Stomach (tissue), 9 donors: ENCODE results near the gene ATP5ME. TPM values are rescaled to one million over a fixed set of nuclear protein-coding genes. Genes with fewer than 3 reads are reported as not detected.

Source experiments
- DNase-seq, 2 donors: peaks; one replicate each; pipeline versions ENCODE4 v3.0.0 to v3.0.0-alpha.2; 2013 to 2019
- H3K27ac ChIP-seq, 5 donors: fragments of 200-600 bp in 4 of 5; sonication (generic) in 4 of 5; one replicate each; pipeline ENCODE4 v1.5.1; 2013 to 2019; ENCODE audit warnings: mild to moderate bottlenecking in 1 of 5, moderate library complexity in 1 of 5
- H3K27me3 ChIP-seq, 3 donors: fragments of 200-600 bp; sonication (generic); one replicate each; pipeline ENCODE4 v1.5.1; 2017 to 2019; ENCODE audit warnings: mixed run types in 1 of 3
- H3K36me3 ChIP-seq, 4 donors: fragments of 200-600 bp; sonication (generic); 1 replicate in 3 of 4; 2 replicates in 1 of 4; pipeline ENCODE4 v1.5.1; 2016 to 2019
- H3K4me1 ChIP-seq, 4 donors: fragments of 200-600 bp; sonication (generic); one replicate each; pipeline ENCODE4 v1.5.1; 2016 to 2019
- H3K4me3 ChIP-seq, 4 donors: fragments of 200-600 bp; sonication (generic) in 3 of 4; one replicate each; pipeline ENCODE4 v1.5.1; 2016 to 2019; ENCODE audit warnings: mild to moderate bottlenecking in 1 of 4
- H3K9me3 ChIP-seq, 4 donors: fragments of 200-600 bp; sonication (generic); one replicate each; pipeline ENCODE4 v1.5.1; 2016 to 2019
- CTCF ChIP-seq, 7 experiments: fragments of 450-650 bp in 4 of 7; fragments of 200-600 bp in 3 of 7; sonication (generic) in 3 of 7; IDR thresholded peaks; one replicate each; pipeline ENCODE4 v1.5.1; 2016 to 2019; ENCODE audit warnings: antibody characterized with exemption in 7 of 7, control low read depth in 2 of 7, mild to moderate bottlenecking in 1 of 7
- EP300 ChIP-seq: sonication (generic); formaldehyde crosslinking; IDR thresholded peaks from one replicate; pipeline ENCODE4 v1.6.1; 2017; ENCODE audit warnings: antibody characterized with exemption
- POLR2A ChIP-seq, 4 donors: fragments of 450-650 bp; IDR thresholded peaks; one replicate each; pipeline ENCODE4 v1.6.1; 2016; ENCODE audit warnings: antibody characterized with exemption in 4 of 4, control low read depth in 2 of 4, mild to moderate bottlenecking in 1 of 4, moderate library complexity in 1 of 4
- POLR2AphosphoS5 ChIP-seq, 3 donors: sonication (generic); formaldehyde crosslinking; IDR thresholded peaks; one replicate each; pipeline ENCODE4 v1.6.1; 2016; ENCODE audit warnings: antibody characterized with exemption in 3 of 3
- WGBS, 5 donors: extraction: QIAGEN DNeasy Blood & Tissue Kit in 3 of 5; methylation state at CpG; one replicate each; pipeline versions ENCODE4 v1.1.5 to v1.1.7; 2013 to 2018; 5-methylcytosine and 5-hydroxymethylcytosine counted together
- intact Hi-C: fragments of 100-400 bp; cut with DNase I; formaldehyde crosslinking; loops from one replicate; pipeline ENCODE4 v1.15.1; 2023; ENCODE audit warnings: low total_unique reads
- polyA plus RNA-seq, 3 donors: library from polyadenylated mRNA; stranded (reverse); fragments of 200-250 nt; gene quantifications; one replicate each; pipeline ENCODE4 v1.2.3, GENCODE V29; 2013
- total RNA-seq, 5 donors: library from RNA; depleted of rRNA; stranded (reverse); fragments of >200 nt; gene quantifications; one replicate each; pipeline versions ENCODE4 v1.1.0 to v1.2.3, GENCODE V29; 2014 to 2016
- donor health status: healthy with polysubstance abuse.
- donor health status: Bipolar disorder and iron deficiency.
- donor health status: healthy.

The ATP5ME gene
- total and polyA plus RNA-seq, 8 donors = 8.0 to 876 (median 471) TPM

GRCh38 chr4:680091-680490 lies 6.0 kb upstream of the ATP5ME start:
- H3K4me3 ChIP-seq = peak overlapping the region in 1 of 4 donors; percentile 74
- DNase-seq = no peak
- H3K4me1 ChIP-seq = peaks cover 18 to 74% (median 65%) of the 10 kb centered on the region in 4 donors
- no peaks in the 10 kb centered on the region for H3K9me3 ChIP-seq
- intact Hi-C loops = no loop called here
- TF ChIP-seq POLR2A (IDR thresholded peaks at IDR 0.05) (no peak), EP300 (no peak), CTCF (IDR thresholded peaks at IDR 0.05) (no peak), POLR2AphosphoS5 (IDR thresholded peaks at IDR 0.05) (no peak)
- peak overlapping the region in 1 of 5 donors; percentile 70 for H3K27ac ChIP-seq
- H3K36me3 ChIP-seq = no peaks in the 10 kb centered on the region
- WGBS, 5 donors = 67 to 78% (median 73%) methylated on average over 7 to 9 of the region's 9 CpGs
- peaks cover 0 to 36% (median 0%) of the 10 kb centered on the region in 3 donors for H3K27me3 ChIP-seq

GRCh38 chr4:679629-680028 lies 5.6 kb upstream of the ATP5ME start:
- peaks cover 21 to 77% (median 69%) of the 10 kb centered on the region in 4 donors for H3K4me1 ChIP-seq
- intact Hi-C loops = no loop called here
- TF ChIP-seq POLR2AphosphoS5 (IDR thresholded peaks at IDR 0.05) (no peak), POLR2A (IDR thresholded peaks at IDR 0.05) (no peak), CTCF (IDR thresholded peaks at IDR 0.05) (no peak), EP300 (no peak)

GRCh38 chr4:679104-679481 lies 5.0 kb upstream of the ATP5ME start:
- WGBS, 5 donors = 50 to 83% (median 81%) methylated on average over 1 to 13 of the region's 13 CpGs
- no peaks in the 10 kb centered on the region for H3K9me3 ChIP-seq
- peaks cover 0 to 36% (median 0%) of the 10 kb centered on the region in 3 donors for H3K27me3 ChIP-seq
- no peak overlapping the region for H3K27ac ChIP-seq
- DNase-seq = no peak
- H3K36me3 ChIP-seq = no peaks in the 10 kb centered on the region
- intact Hi-C loops = no loop called here
- no peak overlapping the region for H3K4me3 ChIP-seq
- peaks cover 21 to 75% (median 70%) of the 10 kb centered on the region in 4 donors for H3K4me1 ChIP-seq
- TF ChIP-seq EP300 (no peak), POLR2A (IDR thresholded peaks at IDR 0.05) (no peak), CTCF (IDR thresholded peaks at IDR 0.05) (no peak), POLR2AphosphoS5 (IDR thresholded peaks at IDR 0.05) (no peak)

More at GRCh38 chr4:679629-680028, 5.6 kb upstream of the ATP5ME start:
- Histone ChIP-seq H3K27ac (no peak overlapping the region), H3K4me3 (no peak overlapping the region), H3K9me3 (no peaks in the 10 kb centered on the region), H3K36me3 (no peaks in the 10 kb centered on the region), H3K27me3 (peaks cover 0 to 36% (median 0%) of the 10 kb centered on the region in 3 donors)
- 72 to 82% (median 81%) methylated on average over 9 to 11 of the region's 11 CpGs for WGBS, 5 donors
- DNase-seq = no peak

GRCh38 chr4:678331-679103 lies 4.4 kb upstream of the ATP5ME start:
- intact Hi-C loops = no loop called here
- H3K9me3 ChIP-seq = no peaks in the 10 kb centered on the region
- H3K27ac ChIP-seq = no peak overlapping the region
- TF ChIP-seq EP300 = no peak
- no peaks in the 10 kb centered on the region for H3K36me3 ChIP-seq
- H3K4me1 ChIP-seq = peaks cover 23 to 72% (median 69%) of the 10 kb centered on the region in 4 donors
- 61 to 70% (median 65%) methylated on average over 5 to 14 of the region's 14 CpGs for WGBS, 5 donors
- H3K27me3 ChIP-seq = peaks cover 0 to 36% (median 0%) of the 10 kb centered on the region in 3 donors
- no peak for DNase-seq
- no peak overlapping the region for H3K4me3 ChIP-seq
